Thyroid gland (tissue), 4 donors: ENCODE results near the gene TMSB10. TPM values are rescaled to one million over a fixed set of nuclear protein-coding genes. Genes with fewer than 3 reads are reported as not detected.

Experiments used
- DNase-seq, 2 donors: peaks; one replicate each; pipeline ENCODE4 v3.0.0-alpha.2; 2019
- H3K27ac ChIP-seq, 3 donors: fragments of 200-600 bp; sonication (generic); 1 replicate in 2 of 3; 2 replicates in 1 of 3; pipeline ENCODE4 v1.5.1; 2016 to 2019; ENCODE audit warnings: mild to moderate bottlenecking in 1 of 3, moderate library complexity in 1 of 3
- H3K27me3 ChIP-seq: fragments of 200-600 bp; sonication (generic); one replicate; pipeline ENCODE4 v1.5.1; 2019
- H3K36me3 ChIP-seq, 2 donors: fragments of 200-600 bp; sonication (generic); one replicate each; pipeline ENCODE4 v1.5.1; 2016 to 2019
- H3K4me1 ChIP-seq, 2 donors: fragments of 200-600 bp; sonication (generic); one replicate each; pipeline ENCODE4 v1.5.1; 2017 to 2019
- H3K4me3 ChIP-seq, 3 donors: fragments of 200-600 bp; sonication (generic); replicated peaks in 1 of 3; 1 replicate in 2 of 3; 2 replicates in 1 of 3; pipeline ENCODE4 v1.5.1; 2016; ENCODE audit warnings: mild to moderate bottlenecking in 1 of 3
- H3K9me3 ChIP-seq: fragments of 200-600 bp; sonication (generic); one replicate; pipeline ENCODE4 v1.5.1; 2017
- CTCF ChIP-seq, 6 experiments: fragments of 200-600 bp in 3 of 6; fragments of 450-650 bp in 3 of 6; sonication (generic) in 3 of 6; IDR thresholded peaks; one replicate each; pipeline ENCODE4 v1.5.1; 2016 to 2019; ENCODE audit warnings: antibody characterized with exemption in 6 of 6, mild to moderate bottlenecking in 2 of 6, inconsistent platforms in 1 of 6, moderate library complexity in 1 of 6
- POLR2A ChIP-seq, 2 donors: fragments of 450-650 bp; IDR thresholded peaks; one replicate each; pipeline ENCODE4 v1.6.1; 2017; ENCODE audit warnings: antibody characterized with exemption in 2 of 2, mild to moderate bottlenecking in 2 of 2, moderate library complexity in 1 of 2
- WGBS, 2 donors: methylation state at CpG; one replicate each; pipeline ENCODE4 v1.1.5; 2017; 5-methylcytosine and 5-hydroxymethylcytosine counted together
- intact Hi-C: fragments of 100-400 bp; cut with DNase I; formaldehyde crosslinking; loops from one replicate; pipeline ENCODE4 v1.15.1; 2023
- total RNA-seq, 4 donors: library from RNA; depleted of rRNA; stranded (reverse); fragments of >200 nt; gene quantifications; one replicate each; pipeline ENCODE4 v1.2.3, GENCODE V29; 2016

The TMSB10 gene
- 1,000 to 10,000 TPM in 3 of 4 donors, 100 to 1,000 TPM in 1; 958 to 1,745 (median 1,373) TPM for total RNA-seq

GRCh38 chr2:84905181-84906107 lies at the start of gene TMSB10:
TSS of gene TMSB10 (plus strand) at chr2:84905656.
- intact Hi-C loops, result no loop called here
- peak; percentile 81 to 84 for DNase-seq
- peak; percentile 84 to 98 for TF ChIP-seq POLR2A (IDR thresholded peaks at IDR 0.05)
- TF ChIP-seq CTCF (IDR thresholded peaks at IDR 0.05), result no peak
- H3K9me3 ChIP-seq, result no peaks in the 10 kb centered on the region
- no peaks in the 10 kb centered on the region for H3K36me3 ChIP-seq
- H3K27ac ChIP-seq, result peak within 1 kb of the TSS; percentile 90 to 94 (median 91)
- peak within 1 kb of the TSS; percentile 79 to 96 (median 84) for H3K4me3 ChIP-seq
- peaks cover 12 to 15% of the 10 kb centered on the region in 2 donors for H3K4me1 ChIP-seq
- no peaks in the 10 kb centered on the region for H3K27me3 ChIP-seq
- 0% methylated on average over 7 to 25 of the region's 94 CpGs for WGBS, 2 donors

GRCh38 chr2:84855731-84856130 lies 49.7 kb upstream of the TMSB10 start:
- Histone ChIP-seq H3K4me3 (no peak overlapping the region), H3K4me1 (no peaks in the 10 kb centered on the region), H3K9me3 (no peaks in the 10 kb centered on the region), H3K36me3 (no peaks in the 10 kb centered on the region), H3K27me3 (no peaks in the 10 kb centered on the region), H3K27ac (no peak overlapping the region)
- WGBS, 2 donors, result 40 to 47% methylated on average over 11 of the region's 11 CpGs
- TF ChIP-seq POLR2A (IDR thresholded peaks at IDR 0.05) (no peak), CTCF (IDR thresholded peaks at IDR 0.05) (no peak)
- no peak for DNase-seq
- intact Hi-C loops, result no loop called here

- Histone ChIP-seq H3K27me3 (no peaks in the 10 kb centered on the region), H3K27ac (no peak overlapping the region), H3K9me3 (no peaks in the 10 kb centered on the region), H3K36me3 (no peaks in the 10 kb centered on the region), H3K4me3 (no peak overlapping the region), H3K4me1 (no peaks in the 10 kb centered on the region)
- 87 to 89% methylated on average over 6 of the region's 6 CpGs for WGBS, 2 donors
- TF ChIP-seq CTCF (IDR thresholded peaks at IDR 0.05) (no peak), POLR2A (IDR thresholded peaks at IDR 0.05) (no peak)
- no peak for DNase-seq
- intact Hi-C loops, result no loop called here
These were observed 48.7 kb upstream of the TMSB10 start for GRCh38 chr2:84856787-84857186.

DNA sequence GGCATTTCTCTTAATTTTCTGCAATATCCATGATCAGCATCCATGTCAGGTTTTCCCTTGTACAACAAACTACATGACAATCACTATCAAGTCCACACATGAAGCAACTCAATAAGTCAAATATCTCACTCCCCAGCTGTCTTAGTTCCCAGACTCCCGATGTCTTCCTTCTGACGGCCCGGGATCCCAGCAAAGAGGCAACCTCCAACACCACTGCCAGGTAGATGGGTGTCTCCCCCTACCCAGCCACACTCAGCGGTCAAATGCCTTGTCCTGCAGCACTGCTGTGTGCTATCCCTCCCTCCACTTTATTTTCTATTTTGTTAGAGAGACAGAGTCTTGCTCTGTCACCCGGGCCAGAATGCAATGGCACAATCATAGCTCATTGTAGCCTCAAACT lies 47.9 kb upstream of the TMSB10 start:
- no peak overlapping the region for H3K27ac ChIP-seq
- H3K27me3 ChIP-seq, result no peaks in the 10 kb centered on the region
- intact Hi-C loops, result no loop called here
- H3K4me1 ChIP-seq, result no peaks in the 10 kb centered on the region
- DNase-seq, result no peak
- no peak overlapping the region for H3K4me3 ChIP-seq
- 95 to 97% methylated on average over 5 of the region's 5 CpGs for WGBS, 2 donors
- TF ChIP-seq CTCF (IDR thresholded peaks at IDR 0.05) (no peak), POLR2A (IDR thresholded peaks at IDR 0.05) (no peak)
- H3K36me3 ChIP-seq, result no peaks in the 10 kb centered on the region
- no peaks in the 10 kb centered on the region for H3K9me3 ChIP-seq

- no peak overlapping the region for H3K27ac ChIP-seq
- H3K27me3 ChIP-seq, result no peaks in the 10 kb centered on the region
- H3K9me3 ChIP-seq, result no peaks in the 10 kb centered on the region
- TF ChIP-seq POLR2A (IDR thresholded peaks at IDR 0.05) (no peak), CTCF (IDR thresholded peaks at IDR 0.05) (no peak)
- WGBS, 2 donors, result 77 to 81% methylated on average over 3 of the region's 3 CpGs
- H3K4me1 ChIP-seq, result no peaks in the 10 kb centered on the region
- intact Hi-C loops, result no loop called here
- H3K4me3 ChIP-seq, result no peak overlapping the region
- no peaks in the 10 kb centered on the region for H3K36me3 ChIP-seq
- DNase-seq, result no peak
These were observed 47.3 kb upstream of the TMSB10 start for GRCh38 chr2:84858123-84858522.
